Measurements from ENCODE around the gene HMGN1.
"Not testable (repeated sequence)": the region's sequence is repeated elsewhere in the genome, so short reads cannot be mapped to it uniquely, and the experiment has no call there.

The HMGN1 gene

GRCh38 chr21:39374046-39374445, 25.2 kb upstream of the HMGN1 start:
- DNase-seq (ENCODE audit: low read depth) = no peak
- H3K4me3 ChIP-seq (ENCODE audit: low read depth, low read length) = no peak overlapping the region

GRCh38 chr21:39373634-39374033, 24.7 kb upstream of the HMGN1 start:
- DNase-seq (ENCODE audit: low read depth) = no peak

DNA sequence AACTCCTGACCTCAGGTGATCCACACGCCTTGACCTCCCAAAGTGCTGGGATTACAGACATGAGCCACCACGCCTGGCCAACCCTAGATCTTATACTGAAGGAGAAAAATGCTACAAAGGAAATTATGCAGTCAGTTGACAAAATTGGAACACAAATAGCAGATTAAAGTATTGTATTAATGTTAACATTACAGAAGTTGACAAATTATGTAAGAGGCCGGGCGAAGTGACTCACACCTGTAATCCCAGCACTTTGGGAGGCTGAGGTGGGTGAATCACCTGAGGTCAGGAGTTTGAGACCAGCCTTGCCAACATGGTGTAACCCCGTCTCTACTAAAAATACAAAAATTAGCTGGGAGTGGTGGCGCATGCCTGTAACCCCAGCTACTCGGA, 21.0 kb upstream of the HMGN1 start:
- H3K4me3 ChIP-seq (ENCODE audit: low read depth, low read length); DNase-seq (ENCODE audit: low read depth): not testable (repeated sequence)

More at GRCh38 chr21:39373634-39374033, 24.7 kb upstream of the HMGN1 start:
- no peak overlapping the region for H3K4me3 ChIP-seq (ENCODE audit: low read depth, low read length)

DNA sequence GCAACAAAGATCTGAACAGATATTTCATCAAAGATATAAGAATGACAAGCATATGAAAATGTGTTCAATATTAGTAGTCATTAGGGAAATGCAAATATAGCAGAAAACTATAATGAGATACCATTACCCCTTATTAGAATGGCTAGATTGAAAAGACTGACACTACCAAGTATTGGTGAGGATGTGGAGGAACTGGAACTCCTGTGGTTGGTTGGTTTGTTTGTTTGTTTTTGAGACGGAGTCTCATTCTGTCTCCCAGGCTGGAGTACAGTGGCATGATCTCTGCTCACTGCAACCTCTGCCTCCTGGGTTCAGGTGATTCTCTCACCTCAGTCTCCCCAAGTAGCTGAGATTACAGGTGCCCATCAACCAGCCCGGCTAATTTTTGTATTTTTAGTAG, 18.9 kb upstream of the HMGN1 start:
- no peak overlapping the region for H3K4me3 ChIP-seq (ENCODE audit: low read depth, low read length)
- DNase-seq (ENCODE audit: low read depth) = no peak

GRCh38 chr21:39366563-39366962, 17.7 kb upstream of the HMGN1 start:
- no peak overlapping the region for H3K4me3 ChIP-seq (ENCODE audit: low read depth, low read length)
- no peak for DNase-seq (ENCODE audit: low read depth)

DNA sequence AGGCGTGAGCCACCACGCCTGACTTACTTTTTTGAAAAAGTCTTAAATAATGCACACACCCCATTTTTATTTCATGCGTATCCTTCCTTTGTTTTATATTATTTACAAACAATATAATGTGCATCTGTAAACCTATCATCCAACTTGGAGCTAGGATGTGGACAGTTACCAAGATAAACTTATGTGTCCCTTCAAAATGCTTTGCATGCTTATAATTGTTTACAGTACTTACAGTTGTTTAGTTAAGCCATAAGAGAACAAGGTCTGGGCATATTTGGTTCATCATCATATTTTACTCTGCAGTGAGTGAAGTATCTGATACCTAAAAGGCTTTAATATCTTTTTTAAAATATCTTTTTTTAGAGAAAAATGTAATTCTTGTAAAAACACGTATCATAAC, 16.1 kb upstream of the HMGN1 start:
- no peak overlapping the region for H3K4me3 ChIP-seq (ENCODE audit: low read depth, low read length)
- DNase-seq (ENCODE audit: low read depth) = no peak

DNA sequence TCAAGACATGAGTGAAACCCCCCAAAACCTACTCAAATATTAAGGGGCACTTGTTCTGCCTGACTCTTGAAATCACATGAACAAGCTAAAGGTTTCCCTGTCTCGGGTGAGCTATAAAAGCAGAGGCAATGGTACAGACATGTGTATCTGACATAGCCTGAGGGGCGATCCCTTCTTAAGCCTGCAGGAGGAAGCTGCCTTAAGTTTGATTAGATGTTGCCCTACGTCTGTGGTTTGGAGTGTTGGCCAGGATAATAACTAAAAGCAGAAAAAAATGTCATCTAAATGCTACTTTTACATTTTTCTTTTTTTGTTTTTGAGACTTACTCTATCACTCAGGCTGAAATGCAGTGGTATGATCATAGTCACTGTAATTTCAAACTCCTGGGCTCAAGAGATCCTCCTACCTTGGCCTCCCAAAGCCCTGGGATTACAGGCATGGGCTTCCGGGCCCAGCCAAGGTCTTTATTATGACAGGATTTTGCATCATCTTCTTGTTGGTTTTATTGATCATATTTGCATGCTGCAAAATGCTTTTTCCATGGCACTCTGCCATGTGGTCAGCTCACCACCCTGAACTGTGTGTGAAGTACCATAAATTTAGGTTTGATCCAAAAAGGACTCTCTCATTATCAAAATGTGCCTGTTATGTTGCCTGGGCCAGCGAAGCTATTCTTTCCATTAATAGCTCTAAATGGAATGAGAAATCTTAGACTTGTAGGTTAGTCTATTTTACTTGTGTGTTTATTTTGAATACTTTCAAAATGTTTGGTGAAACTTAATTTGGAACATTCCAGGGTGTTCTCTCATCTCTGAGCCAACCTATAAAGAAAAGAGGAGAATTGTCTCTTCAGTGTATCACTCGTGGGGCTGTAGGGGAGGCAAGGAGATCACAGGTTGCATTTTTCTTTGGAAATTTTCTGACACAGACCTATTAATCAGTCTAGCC, 15.0 kb upstream of the HMGN1 start:
- DNase-seq (ENCODE audit: low read depth) = no peak
- no peak overlapping the region for H3K4me3 ChIP-seq (ENCODE audit: low read depth, low read length)

DNA sequence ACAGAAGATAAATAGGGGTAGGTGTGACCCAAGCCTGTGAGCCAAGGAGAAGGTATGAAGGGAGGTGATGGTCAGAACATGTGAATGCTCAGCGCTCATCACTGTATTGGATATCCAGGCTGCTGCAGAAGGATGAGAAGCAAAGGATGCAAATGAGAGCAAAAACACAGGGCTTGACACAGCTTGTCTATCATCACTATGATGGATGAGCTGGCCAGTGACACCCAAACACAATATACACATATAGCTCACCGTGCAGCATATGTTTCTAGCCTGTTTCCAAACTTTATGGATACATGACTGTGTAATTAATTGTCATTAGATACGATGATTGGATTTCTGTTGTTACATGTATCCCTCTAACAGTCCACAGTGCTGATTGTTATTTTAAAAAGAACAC, 13.8 kb upstream of the HMGN1 start:
- no peak overlapping the region for H3K4me3 ChIP-seq (ENCODE audit: low read depth, low read length)
- no peak for DNase-seq (ENCODE audit: low read depth)

GRCh38 chr21:39359382-39359781, 10.5 kb upstream of the HMGN1 start:
- no peak overlapping the region for H3K4me3 ChIP-seq (ENCODE audit: low read depth, low read length)
- no peak for DNase-seq (ENCODE audit: low read depth)

GRCh38 chr21:39353295-39353694, 4.4 kb upstream of the HMGN1 start:
- H3K4me3 ChIP-seq (ENCODE audit: low read depth, low read length) = no peak overlapping the region
- DNase-seq (ENCODE audit: low read depth) = no peak

DNA sequence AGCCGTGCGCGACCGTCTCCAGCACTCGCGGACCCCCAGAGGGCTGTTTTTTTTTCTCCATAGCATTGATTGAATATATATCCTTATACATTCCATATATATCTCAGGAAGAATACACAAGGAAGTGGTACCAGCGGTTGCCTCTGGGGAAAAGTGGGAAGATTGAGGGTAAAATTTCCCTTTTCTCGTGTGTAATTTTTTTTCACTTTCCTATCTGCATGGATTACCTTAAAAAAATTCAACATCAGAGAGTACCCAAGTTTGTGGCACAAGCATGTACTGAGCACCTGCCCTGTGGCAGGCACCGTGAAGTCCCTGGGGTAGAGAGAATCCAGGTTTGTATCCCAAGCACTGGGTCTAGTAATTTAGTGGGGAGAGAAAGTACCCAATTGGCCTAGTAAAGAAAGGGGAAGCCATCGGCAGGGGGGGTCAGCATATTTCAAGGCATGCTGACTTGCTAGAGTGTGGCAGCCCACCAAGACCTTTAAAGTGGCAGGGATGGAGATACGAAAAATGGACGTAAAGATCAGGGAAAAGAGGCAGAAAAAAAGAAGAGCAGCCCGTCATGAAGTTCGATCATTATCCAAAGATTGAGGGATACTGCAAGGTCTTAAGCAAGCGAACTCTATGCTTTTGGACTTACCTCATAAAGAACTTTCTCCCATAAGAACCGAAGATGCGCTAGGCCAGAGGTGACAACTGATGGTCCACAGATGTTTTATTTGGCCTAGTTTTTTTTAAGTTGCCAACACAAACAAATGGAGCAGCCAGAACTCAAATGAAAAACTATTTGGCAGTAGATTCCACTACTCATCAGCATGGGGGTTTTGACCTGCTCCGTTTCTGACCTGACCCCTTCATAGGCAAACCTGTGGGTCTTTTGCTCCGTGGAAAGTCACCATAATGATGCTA, 1.5 kb upstream of the HMGN1 start:
- DNase-seq (ENCODE audit: low read depth) = no peak
- H3K4me3 ChIP-seq (ENCODE audit: low read depth, low read length) = peak overlapping the region; percentile 60

DNA sequence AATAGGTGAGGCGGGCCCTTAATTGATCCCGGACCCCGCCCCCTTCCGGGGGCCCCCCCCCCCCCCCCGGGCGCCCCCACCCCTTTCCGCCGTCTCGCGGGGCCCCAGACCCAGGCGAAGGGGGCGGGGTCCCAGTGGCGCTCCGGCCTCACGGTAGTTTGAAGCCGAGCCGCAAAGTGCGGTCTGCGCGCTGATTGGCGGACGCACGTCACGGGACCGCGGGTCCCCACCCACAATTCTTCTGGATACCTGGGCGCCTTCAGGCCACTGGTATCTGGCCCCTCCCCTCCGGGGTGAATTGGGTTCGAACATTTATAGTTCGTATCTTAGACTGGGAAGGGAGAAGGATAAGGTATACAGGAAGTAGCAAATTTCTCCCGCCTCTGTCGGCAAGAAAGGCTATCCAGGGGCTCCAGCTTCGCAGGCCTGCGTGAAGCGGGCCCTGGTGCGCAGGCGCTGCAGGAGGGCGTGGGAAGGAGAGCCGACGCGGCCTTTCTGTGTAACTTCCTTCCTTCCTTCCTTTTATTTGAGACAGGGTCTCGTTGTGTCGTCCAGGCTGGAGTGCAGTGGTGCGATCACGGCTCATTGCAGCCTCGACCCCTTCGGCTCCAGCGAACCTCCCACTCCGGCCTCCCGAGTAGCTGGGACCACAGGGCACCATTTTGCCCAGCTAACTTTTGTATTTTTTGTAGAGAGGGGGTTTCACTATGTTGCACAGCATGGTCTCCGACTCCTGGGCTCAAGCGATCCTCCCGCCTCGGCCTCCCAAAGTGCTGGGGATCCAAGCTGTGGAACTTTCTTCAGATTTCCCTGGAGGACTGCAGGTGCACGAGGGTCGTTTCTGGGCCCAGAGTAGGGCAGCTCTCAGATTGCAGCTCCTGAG, 564 bp upstream of the HMGN1 start:
- peak; percentile 80 for DNase-seq (ENCODE audit: low read depth)
- H3K4me3 ChIP-seq (ENCODE audit: low read depth, low read length) = peak overlapping the region; percentile 60

DNA sequence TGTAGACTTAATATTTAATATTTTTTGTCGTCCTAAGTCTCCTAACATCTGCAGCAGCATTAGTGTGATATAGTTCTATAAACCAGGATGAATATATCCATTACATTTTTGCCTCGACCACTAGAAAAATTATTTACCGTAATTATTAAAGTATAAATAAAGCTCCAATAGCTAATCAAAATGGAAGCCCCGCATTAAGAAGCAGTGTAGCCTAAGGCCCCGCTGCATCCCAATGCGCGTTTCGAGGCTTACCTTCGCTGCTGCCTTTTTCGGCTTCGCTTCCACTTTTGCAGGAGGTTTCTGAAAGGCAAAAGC, 891 bp downstream of the HMGN1 start:
- no peak for DNase-seq (ENCODE audit: low read depth)
- peak overlapping the region; percentile 85 for H3K4me3 ChIP-seq (ENCODE audit: low read depth, low read length)

DNA sequence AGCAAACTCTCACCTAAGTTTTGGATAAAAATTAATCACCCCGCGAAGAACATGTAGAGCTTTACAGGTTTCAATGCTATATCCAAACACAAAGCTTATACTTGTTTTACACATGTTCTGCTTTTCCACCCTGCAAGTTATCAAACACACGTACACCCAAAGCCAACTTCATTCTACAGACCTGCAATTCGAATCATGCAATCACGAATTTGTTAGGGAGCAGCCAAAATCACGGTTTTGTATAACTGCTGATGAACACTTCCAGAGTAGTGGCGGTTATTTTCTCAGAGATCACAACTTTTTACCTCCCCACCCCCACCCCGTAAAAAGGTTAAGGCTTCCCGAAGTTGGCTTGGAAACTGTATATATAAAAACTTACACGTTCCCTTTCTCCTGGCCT, 1.4 kb downstream of the HMGN1 start:
- peak overlapping the region; percentile 85 for H3K4me3 ChIP-seq (ENCODE audit: low read depth, low read length)
- DNase-seq (ENCODE audit: low read depth) = no peak

DNA sequence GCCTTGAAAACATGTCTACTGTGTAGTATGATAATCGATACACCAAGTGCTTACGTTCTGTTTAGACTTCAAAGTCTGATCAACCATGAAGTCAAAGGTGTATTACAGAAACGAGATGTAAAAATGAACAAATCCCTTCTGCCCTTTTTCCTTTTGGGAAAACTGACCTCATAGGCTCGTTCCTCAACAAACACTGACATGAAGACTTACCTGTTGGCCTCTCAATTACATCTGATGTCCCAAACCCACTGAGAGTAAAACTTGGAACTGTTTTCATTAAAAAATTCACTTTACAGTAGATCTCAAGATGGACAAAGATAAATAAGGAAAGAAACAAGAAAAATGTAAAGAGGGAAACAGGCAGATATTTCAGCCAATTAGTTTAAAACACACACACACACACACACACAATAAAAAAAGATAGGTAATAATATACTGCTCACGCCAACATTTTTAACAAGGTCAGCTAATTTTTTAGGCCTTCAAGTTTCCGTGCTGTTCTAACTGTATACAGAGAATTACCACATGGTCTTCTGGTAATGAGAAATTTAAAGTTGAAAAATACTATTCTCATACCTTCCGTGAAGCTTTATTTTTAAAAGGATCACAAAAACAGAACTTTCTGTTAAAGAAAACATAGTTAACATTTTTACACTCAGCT, 2.1 kb downstream of the HMGN1 start:
- peak overlapping the region; percentile 85 for H3K4me3 ChIP-seq (ENCODE audit: low read depth, low read length)
- DNase-seq (ENCODE audit: low read depth) = no peak

- H3K4me3 ChIP-seq (ENCODE audit: low read depth, low read length) = peak overlapping the region; percentile 85
- DNase-seq (ENCODE audit: low read depth) = no peak
Measured at GRCh38 chr21:39346206-39346605, 2.7 kb downstream of the HMGN1 start.

GRCh38 chr21:39345440-39345839, 3.4 kb downstream of the HMGN1 start:
- no peak overlapping the region for H3K4me3 ChIP-seq (ENCODE audit: low read depth, low read length)
- DNase-seq (ENCODE audit: low read depth) = no peak

- H3K4me3 ChIP-seq (ENCODE audit: low read depth, low read length) = no peak overlapping the region
- DNase-seq (ENCODE audit: low read depth) = no peak
Measured at GRCh38 chr21:39344848-39345247, 4.0 kb downstream of the HMGN1 start.

All from skeletal muscle cell (primary cell).